ENCODE results near the gene CTSO.
"Not testable (repeated sequence)": the region's sequence is repeated elsewhere in the genome, so short reads cannot be mapped to it uniquely, and the experiment has no call there.

Gene CTSO

DNA sequence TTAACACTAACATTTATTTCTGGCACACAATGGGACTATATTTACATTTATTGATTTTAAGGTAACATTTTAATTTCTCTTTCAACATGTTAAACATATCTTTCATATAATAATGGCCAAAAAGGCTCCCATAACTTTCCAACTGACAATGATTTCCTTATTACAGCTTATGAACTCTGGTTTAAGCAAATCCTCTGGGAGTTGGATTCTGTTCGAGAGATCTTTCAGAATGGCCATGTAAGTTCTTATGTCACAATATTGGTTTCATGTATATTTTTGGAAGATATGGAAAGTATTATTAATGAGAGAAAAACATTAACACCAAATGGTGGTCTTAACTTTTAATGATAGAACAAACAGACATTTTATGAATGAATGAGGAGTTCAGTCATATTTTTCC is 46.1 kb downstream of the CTSO start:
- DNase-seq (ENCODE audit: insufficient read length, low spot score) (no peak), FAIRE-seq (no peak)
- no peak for TF ChIP-seq CTCF (IDR thresholded peaks at IDR 0.05; ENCODE audit: insufficient read depth, missing control alignments)

- TF ChIP-seq CTCF (IDR thresholded peaks at IDR 0.05; ENCODE audit: insufficient read depth, missing control alignments), result no peak
- no peak for DNase-seq (ENCODE audit: insufficient read length, low spot score)
- FAIRE-seq, result no peak
Measured at GRCh38 chr4:155906554-155907247, 47.0 kb downstream of the CTSO start.

- DNase-seq (ENCODE audit: insufficient read length, low spot score) (no peak), FAIRE-seq (no peak)
- no peak for TF ChIP-seq CTCF (IDR thresholded peaks at IDR 0.05; ENCODE audit: insufficient read depth, missing control alignments)
Measured at GRCh38 chr4:155904331-155904730, 49.3 kb downstream of the CTSO start.

GRCh38 chr4:155903453-155903852 is 50.2 kb downstream of the CTSO start, which contains the start of gene TDO2:
TDO2 (plus strand) TSS chr4:155903696; CDS start chr4:155903759, 63 bp downstream.
- TF ChIP-seq CTCF (IDR thresholded peaks at IDR 0.05; ENCODE audit: insufficient read depth, missing control alignments), result no peak
- FAIRE-seq, result no peak
- DNase-seq (ENCODE audit: insufficient read length, low spot score), result no peak

DNA sequence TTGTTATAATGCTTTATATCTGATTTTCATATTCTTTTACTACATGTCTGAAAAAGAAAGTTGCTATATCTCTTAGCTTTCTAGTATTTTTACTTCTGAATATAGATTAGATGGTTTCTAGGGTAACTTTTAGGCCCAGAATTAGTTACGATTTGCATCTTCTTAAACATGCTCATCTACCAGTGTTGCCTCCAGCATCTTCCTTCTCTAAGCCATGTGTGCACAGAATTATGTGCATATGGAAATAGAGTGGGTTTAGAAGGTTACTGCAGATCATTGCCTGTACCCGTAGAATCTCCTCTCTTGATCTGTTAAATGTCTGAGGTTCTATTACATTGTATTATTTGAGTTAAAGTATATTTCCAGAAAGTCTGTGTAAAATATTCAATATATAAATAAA is 52.7 kb downstream of the CTSO start:
- TF ChIP-seq CTCF (IDR thresholded peaks at IDR 0.05; ENCODE audit: insufficient read depth, missing control alignments), result no peak
- FAIRE-seq (no peak), DNase-seq (ENCODE audit: insufficient read length, low spot score) (no peak)

- no peak for TF ChIP-seq CTCF (IDR thresholded peaks at IDR 0.05; ENCODE audit: insufficient read depth, missing control alignments)
- DNase-seq (ENCODE audit: insufficient read length, low spot score) (no peak), FAIRE-seq (no peak)
Measured at GRCh38 chr4:155900381-155900780, 53.3 kb downstream of the CTSO start.

GRCh38 chr4:155899891-155900290 is 53.8 kb downstream of the CTSO start:
- DNase-seq (ENCODE audit: insufficient read length, low spot score), result no peak
- no peak for TF ChIP-seq CTCF (IDR thresholded peaks at IDR 0.05; ENCODE audit: insufficient read depth, missing control alignments)
- no peak for FAIRE-seq

GRCh38 chr4:155898371-155898770 is 55.3 kb downstream of the CTSO start:
- not testable (repeated sequence) for FAIRE-seq; DNase-seq (ENCODE audit: insufficient read length, low spot score)
